Suprapubic skin (tissue), 4 donors: ENCODE results near the gene DAND5. TPM values are rescaled to one million over a fixed set of nuclear protein-coding genes. Genes with fewer than 3 reads are reported as not detected.
"Not testable (repeated sequence)": the region's sequence is repeated elsewhere in the genome, so short reads cannot be mapped to it uniquely, and the experiment has no call there.

ENCODE experiments used
- DNase-seq, 2 donors: peaks; one replicate each; pipeline ENCODE4 v3.0.0-alpha.2; 2019; ENCODE audit warnings: low spot score in 2 of 2
- H3K27ac ChIP-seq: fragments of 200-600 bp; sonication (generic); one replicate; pipeline ENCODE4 v1.5.1; 2019
- H3K27me3 ChIP-seq: fragments of 200-600 bp; sonication (generic); one replicate; pipeline ENCODE4 v1.5.1; 2019
- H3K36me3 ChIP-seq: fragments of 200-600 bp; sonication (generic); one replicate; pipeline ENCODE4 v1.5.1; 2019
- H3K4me1 ChIP-seq: fragments of 200-600 bp; sonication (generic); one replicate; pipeline ENCODE4 v1.5.1; 2019
- H3K4me3 ChIP-seq: fragments of 200-600 bp; sonication (generic); one replicate; pipeline ENCODE4 v1.5.1; 2019; ENCODE audit warnings: mild to moderate bottlenecking
- H3K9me3 ChIP-seq: fragments of 200-600 bp; sonication (generic); one replicate; pipeline ENCODE4 v1.5.1; 2019
- CTCF ChIP-seq, 2 donors: fragments of 200-600 bp in 1 of 2; fragments of 450-650 bp in 1 of 2; sonication (generic) in 1 of 2; IDR thresholded peaks; one replicate each; pipeline ENCODE4 v1.5.1; 2016 to 2019; ENCODE audit warnings: antibody characterized with exemption in 2 of 2, mild to moderate bottlenecking in 1 of 2, moderate library complexity in 1 of 2
- EP300 ChIP-seq: sonication (generic); formaldehyde crosslinking; IDR thresholded peaks from one replicate; pipeline ENCODE4 v1.6.1; 2017; ENCODE audit warnings: antibody characterized with exemption
- POLR2A ChIP-seq, 2 donors: fragments of 450-650 bp; IDR thresholded peaks; one replicate each; pipeline ENCODE4 v1.6.1; 2017; ENCODE audit warnings: antibody characterized with exemption in 2 of 2, mild to moderate bottlenecking in 2 of 2, moderate library complexity in 2 of 2
- POLR2AphosphoS5 ChIP-seq, 3 donors: sonication (generic); formaldehyde crosslinking; IDR thresholded peaks; one replicate each; pipeline ENCODE4 v1.6.1; 2017; ENCODE audit warnings: antibody characterized with exemption in 3 of 3
- WGBS: methylation state at CpG from one replicate; pipeline ENCODE4 v1.1.5; 2018; 5-methylcytosine and 5-hydroxymethylcytosine counted together
- total RNA-seq, 4 donors: library from RNA; depleted of rRNA; stranded (reverse); fragments of >200 nt; gene quantifications; one replicate each; pipeline ENCODE4 v1.1.0, GENCODE V29; 2016

Gene DAND5
- total RNA-seq, 4 donors from 2014 or later: not detected

- Histone ChIP-seq H3K4me1 (peaks cover 35% of the 10 kb centered on the region), H3K9me3 (no peaks in the 10 kb centered on the region), H3K4me3 (peak overlapping the region; percentile 96), H3K27ac (peak overlapping the region; percentile 99), H3K36me3 (peaks cover 68% of the 10 kb centered on the region), H3K27me3 (no peaks in the 10 kb centered on the region)
- WGBS: 59% methylated on average over 14 of the region's 14 CpGs
- TF ChIP-seq EP300 (no peak), POLR2AphosphoS5 (IDR thresholded peaks at IDR 0.05) (no peak), CTCF (IDR thresholded peaks at IDR 0.05) (no peak), POLR2A (IDR thresholded peaks at IDR 0.05) (no peak)
- no peak for DNase-seq
These were observed 22.5 kb upstream of the DAND5 start for GRCh38 chr19:12946731-12947496.

- Histone ChIP-seq H3K27me3 (no peaks in the 10 kb centered on the region), H3K36me3 (peaks cover 69% of the 10 kb centered on the region), H3K9me3 (no peaks in the 10 kb centered on the region), H3K4me1 (peaks cover 34% of the 10 kb centered on the region), H3K4me3 (no peak overlapping the region), H3K27ac (no peak overlapping the region)
- 81% methylated on average over 28 of the region's 28 CpGs for WGBS
- DNase-seq: no peak
- no peak for TF ChIP-seq EP300
- no peak for TF ChIP-seq CTCF (IDR thresholded peaks at IDR 0.05)
- TF ChIP-seq POLR2A (IDR thresholded peaks at IDR 0.05): no peak
- no peak for TF ChIP-seq POLR2AphosphoS5 (IDR thresholded peaks at IDR 0.05)
These were observed 21.4 kb upstream of the DAND5 start for GRCh38 chr19:12947702-12948611.

GRCh38 chr19:12948612-12949362 lies 20.6 kb upstream of the DAND5 start:
- H3K36me3 ChIP-seq: peaks cover 70% of the 10 kb centered on the region
- H3K9me3 ChIP-seq: no peaks in the 10 kb centered on the region
- no peak overlapping the region for H3K4me3 ChIP-seq
- no peak for TF ChIP-seq POLR2AphosphoS5 (IDR thresholded peaks at IDR 0.05)
- no peak for TF ChIP-seq CTCF (IDR thresholded peaks at IDR 0.05)
- no peak for TF ChIP-seq EP300
- no peak for TF ChIP-seq POLR2A (IDR thresholded peaks at IDR 0.05)
- H3K4me1 ChIP-seq: peaks cover 39% of the 10 kb centered on the region
- DNase-seq: no peak
- no peak overlapping the region for H3K27ac ChIP-seq
- 94% methylated on average over 18 of the region's 30 CpGs for WGBS
- H3K27me3 ChIP-seq: no peaks in the 10 kb centered on the region

GRCh38 chr19:12949363-12950283 lies 19.8 kb upstream of the DAND5 start:
- Histone ChIP-seq H3K9me3 (no peaks in the 10 kb centered on the region), H3K4me3 (no peak overlapping the region), H3K36me3 (peaks cover 70% of the 10 kb centered on the region), H3K27ac (no peak overlapping the region), H3K27me3 (no peaks in the 10 kb centered on the region), H3K4me1 (peaks cover 47% of the 10 kb centered on the region)
- TF ChIP-seq POLR2AphosphoS5 (IDR thresholded peaks at IDR 0.05) (no peak), EP300 (no peak), CTCF (IDR thresholded peaks at IDR 0.05) (no peak), POLR2A (IDR thresholded peaks at IDR 0.05) (no peak)
- 73% methylated on average over 12 of the region's 16 CpGs for WGBS
- no peak for DNase-seq

- peak overlapping the region; percentile 17 for H3K27ac ChIP-seq
- peaks cover 69% of the 10 kb centered on the region for H3K36me3 ChIP-seq
- not testable (repeated sequence) for DNase-seq, H3K4me3 ChIP-seq, H3K9me3 ChIP-seq, H3K27me3 ChIP-seq
- H3K4me1 ChIP-seq: peaks cover 51% of the 10 kb centered on the region
- 95% methylated on average over 6 of the region's 6 CpGs for WGBS
These were observed 17.3 kb upstream of the DAND5 start for GRCh38 chr19:12952050-12952449.
